ENCODE data around the gene MAP3K20. TPM values are rescaled to one million over a fixed set of nuclear protein-coding genes. Genes with fewer than 3 reads are reported as not detected.
A peak's percentile ranks its signal among the peaks of the same experiment; 100 is the strongest.
"Not testable (repeated sequence)": the region's sequence is repeated elsewhere in the genome, so short reads cannot be mapped to it uniquely, and the experiment has no call there.

MAP3K20 gene
- total RNA-seq, 2 donors from 2014 or later: 45.9 to 79.6 TPM

DNA sequence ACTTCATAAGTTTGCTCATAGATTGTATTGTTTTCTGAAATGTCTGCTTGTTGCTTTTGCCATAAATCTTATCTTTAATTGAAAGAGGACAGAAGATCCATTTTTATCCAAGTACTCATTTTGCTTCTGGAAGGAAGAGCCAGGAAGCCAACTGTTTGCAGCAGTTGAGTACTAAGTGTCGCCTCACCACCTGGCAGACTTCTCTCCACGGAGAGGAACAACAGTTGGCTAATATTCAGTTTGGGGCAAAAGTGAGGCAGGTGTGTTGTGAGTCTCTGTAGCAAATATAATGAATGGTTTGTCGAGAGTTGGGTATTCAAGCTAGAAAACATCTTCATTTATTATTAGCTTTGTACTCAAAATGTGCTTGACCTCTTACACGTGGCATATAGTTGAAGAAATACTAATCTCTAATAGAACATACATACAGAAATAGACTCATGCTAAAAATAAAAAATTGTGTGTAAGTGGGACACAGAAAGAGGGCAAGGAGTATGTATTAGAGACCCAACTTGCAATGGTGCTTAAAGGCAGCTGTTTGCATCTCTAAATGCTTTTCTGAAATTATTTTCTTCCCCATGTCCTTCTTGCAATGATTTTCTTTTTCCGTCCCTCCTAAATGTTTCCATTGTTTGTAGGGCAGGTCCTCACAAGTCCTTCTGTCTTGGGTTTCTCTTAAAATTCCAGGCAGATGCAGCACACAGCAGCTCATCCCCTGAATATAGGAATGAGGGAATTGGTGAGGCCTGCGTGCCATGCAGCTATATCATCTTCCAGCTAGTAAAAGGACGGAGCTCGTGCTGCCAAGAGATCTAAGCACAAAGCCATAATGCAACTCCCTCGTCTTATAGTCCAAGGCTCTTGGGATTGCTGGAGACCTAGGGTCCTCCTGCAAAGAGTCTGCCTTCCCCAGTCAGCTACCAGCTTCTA lies 44.8 kb upstream of the MAP3K20 start:
- H3K36me3 ChIP-seq: no peaks in the 10 kb centered on the region
- H3K27me3 ChIP-seq (replicated peaks; ENCODE audit: insufficient read depth): no peaks in the 10 kb centered on the region
- ATAC-seq (ENCODE audit: insufficient number of reproducible peaks, low FRiP score, low read depth): no peak
- no peak for TF ChIP-seq CTCF (IDR thresholded peaks at IDR 0.05)
- H3K9me3 ChIP-seq: no peaks in the 10 kb centered on the region
- no peak overlapping the region for H3K4me3 ChIP-seq
- peaks cover 6 to 20% of the 10 kb centered on the region in 2 donors for H3K4me1 ChIP-seq (ENCODE audit: control insufficient read depth in 1 of 2, low read depth in 2 of 2)
- DNase-seq (ENCODE audit: low spot score): no peak
- no peak overlapping the region for H3K27ac ChIP-seq

GRCh38 chr2:173032032-173032431 lies 43.6 kb upstream of the MAP3K20 start:
- no peak for TF ChIP-seq CTCF (IDR thresholded peaks at IDR 0.05)
- H3K4me1 ChIP-seq (ENCODE audit: control insufficient read depth in 1 of 2, low read depth in 2 of 2): peaks cover 6 to 16% of the 10 kb centered on the region in 2 donors
- H3K27me3 ChIP-seq (replicated peaks; ENCODE audit: insufficient read depth): no peaks in the 10 kb centered on the region
- no peak overlapping the region for H3K27ac ChIP-seq
- no peak for DNase-seq (ENCODE audit: low spot score)
- no peaks in the 10 kb centered on the region for H3K9me3 ChIP-seq
- no peaks in the 10 kb centered on the region for H3K36me3 ChIP-seq
- H3K4me3 ChIP-seq: no peak overlapping the region
- no peak for ATAC-seq (ENCODE audit: insufficient number of reproducible peaks, low FRiP score, low read depth)

DNA sequence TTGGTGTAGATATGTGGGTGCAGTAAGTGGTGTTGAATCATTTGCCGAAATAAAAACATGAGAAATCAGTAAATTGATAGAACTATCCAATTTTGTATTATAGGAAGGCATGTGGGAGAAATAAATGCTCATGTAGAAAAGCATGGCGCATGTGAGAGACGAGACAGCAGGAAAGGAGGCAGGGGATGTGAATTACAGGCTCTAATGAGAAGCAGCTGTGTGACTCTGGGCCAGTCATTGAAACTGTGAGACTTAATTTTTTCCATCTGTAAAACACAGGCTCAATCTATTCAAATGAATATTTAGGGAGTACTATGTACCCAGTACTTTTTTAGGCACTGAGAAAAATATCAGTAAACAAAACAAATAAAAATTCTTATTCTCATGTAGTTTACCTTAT lies 42.6 kb upstream of the MAP3K20 start:
- DNase-seq (ENCODE audit: low spot score): no peak
- Histone ChIP-seq H3K36me3 (no peaks in the 10 kb centered on the region), H3K27me3 (replicated peaks; ENCODE audit: insufficient read depth) (no peaks in the 10 kb centered on the region), H3K4me3 (no peak overlapping the region), H3K9me3 (no peaks in the 10 kb centered on the region), H3K27ac (no peak overlapping the region), H3K4me1 (ENCODE audit: control insufficient read depth in 1 of 2, low read depth in 2 of 2) (peaks cover 5 to 14% of the 10 kb centered on the region in 2 donors)
- no peak for TF ChIP-seq CTCF (IDR thresholded peaks at IDR 0.05)
- no peak for ATAC-seq (ENCODE audit: insufficient number of reproducible peaks, low FRiP score, low read depth)

DNA sequence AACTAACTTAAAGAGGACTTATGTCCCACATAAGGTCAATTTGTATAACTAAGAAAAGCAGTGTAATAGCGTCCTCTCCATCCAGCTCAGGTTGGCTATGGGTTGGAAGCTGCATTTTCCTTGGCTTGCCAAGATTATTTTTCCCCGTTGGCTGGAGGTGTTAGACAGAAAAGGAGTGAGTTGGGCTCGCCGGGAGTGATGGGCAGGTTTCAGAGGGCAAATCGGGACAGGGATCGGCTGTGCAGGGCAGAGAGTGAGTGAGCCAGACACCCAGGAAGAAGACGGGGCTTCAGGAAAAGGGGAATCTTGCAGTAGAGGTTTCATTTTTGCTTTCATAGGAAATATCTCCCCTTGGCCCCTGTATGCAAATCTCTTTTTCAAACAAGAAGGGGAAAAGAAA lies 41.5 kb upstream of the MAP3K20 start:
- Histone ChIP-seq H3K4me3 (no peak overlapping the region), H3K27ac (no peak overlapping the region), H3K27me3 (replicated peaks; ENCODE audit: insufficient read depth) (no peaks in the 10 kb centered on the region), H3K9me3 (no peaks in the 10 kb centered on the region), H3K4me1 (ENCODE audit: control insufficient read depth in 1 of 2, low read depth in 2 of 2) (peaks cover 3 to 5% of the 10 kb centered on the region in 2 donors), H3K36me3 (no peaks in the 10 kb centered on the region)
- TF ChIP-seq CTCF (IDR thresholded peaks at IDR 0.05): no peak
- ATAC-seq (ENCODE audit: insufficient number of reproducible peaks, low FRiP score, low read depth) (no peak), DNase-seq (ENCODE audit: low spot score) (no peak)

DNA sequence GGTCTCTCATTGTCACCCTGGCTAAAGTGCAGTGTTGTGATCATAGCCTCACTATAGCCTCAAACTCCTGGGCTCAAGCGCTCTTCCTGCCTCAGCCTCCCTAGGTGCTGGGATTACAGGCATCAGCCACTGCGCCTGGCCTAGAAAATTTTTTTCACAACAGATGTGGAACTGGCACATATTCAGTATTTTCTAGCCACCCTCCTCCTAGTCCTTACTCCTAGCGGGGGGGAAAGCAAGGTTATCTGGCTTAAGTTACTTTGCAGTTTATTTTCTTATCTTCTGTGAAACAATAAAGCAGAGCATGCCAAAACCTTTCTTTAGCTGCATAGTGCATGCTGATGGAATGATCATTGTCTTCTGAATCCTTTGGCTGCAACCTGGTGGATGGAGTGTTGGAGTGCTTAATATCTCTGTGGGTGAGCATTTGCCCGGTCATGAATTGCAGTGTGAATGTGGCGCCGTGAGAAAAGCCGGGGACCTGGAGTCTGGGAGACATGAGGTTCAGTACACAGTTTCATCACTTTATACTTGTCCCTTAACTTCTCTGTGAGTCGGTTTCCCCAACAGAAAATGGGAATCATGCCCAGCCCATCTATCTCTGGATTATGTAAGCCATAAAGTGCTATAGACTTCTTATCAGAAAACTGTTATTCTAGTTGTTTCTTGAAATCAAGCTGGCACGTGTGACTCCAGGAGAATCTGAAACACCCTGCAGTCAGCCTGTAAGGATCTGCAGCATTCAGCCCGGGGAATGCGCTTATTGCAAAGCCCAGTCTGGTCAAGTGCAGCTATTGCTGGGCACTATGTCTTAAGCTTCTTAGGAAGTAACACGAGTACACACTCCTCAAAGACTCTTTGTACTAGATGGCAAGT lies 38.2 kb upstream of the MAP3K20 start:
- no peak for TF ChIP-seq CTCF (IDR thresholded peaks at IDR 0.05)
- ATAC-seq (ENCODE audit: insufficient number of reproducible peaks, low FRiP score, low read depth) (no peak), DNase-seq (ENCODE audit: low spot score) (no peak)

GRCh38 chr2:173038257-173038656 lies 37.4 kb upstream of the MAP3K20 start:
- H3K4me3 ChIP-seq; H3K9me3 ChIP-seq; ATAC-seq (ENCODE audit: insufficient number of reproducible peaks, low FRiP score, low read depth); DNase-seq (ENCODE audit: low spot score); H3K27me3 ChIP-seq (replicated peaks; ENCODE audit: insufficient read depth); H3K4me1 ChIP-seq (ENCODE audit: control insufficient read depth in 1 of 2, low read depth in 2 of 2); H3K36me3 ChIP-seq; H3K27ac ChIP-seq: not testable (repeated sequence)

More for the DNA sequence above, 38.2 kb upstream of the MAP3K20 start:
- peak overlapping the region in 1 of 2 donors; percentile 10 for H3K27ac ChIP-seq
- H3K27me3 ChIP-seq (replicated peaks; ENCODE audit: insufficient read depth): no peaks in the 10 kb centered on the region
- H3K36me3 ChIP-seq: no peaks in the 10 kb centered on the region
- H3K4me3 ChIP-seq: peak overlapping the region; percentile 18
- H3K9me3 ChIP-seq: no peaks in the 10 kb centered on the region
- H3K4me1 ChIP-seq (ENCODE audit: control insufficient read depth in 1 of 2, low read depth in 2 of 2): peaks cover 3 to 5% of the 10 kb centered on the region in 2 donors

All from thoracic aorta (tissue), 2 donors.